Fibroblast of villous mesenchyme (primary cell): ENCODE results near the gene ASTN2. TPM values are rescaled to one million over a fixed set of nuclear protein-coding genes. Genes with fewer than 3 reads are reported as not detected.

ENCODE experiments used
- DNase-seq: peaks from one replicate; pipeline ENCODE4 v3.0.0-alpha.2; 2010; ENCODE audit warnings: low read depth
- H3K4me3 ChIP-seq: 2 replicates; pipeline ENCODE4 v1.5.1; 2011; ENCODE audit warnings: low read depth, mild to moderate bottlenecking, low read length
- CTCF ChIP-seq: IDR thresholded peaks from 2 replicates; pipeline ENCODE4 v1.5.1; 2012; ENCODE audit warnings: low read depth, mild to moderate bottlenecking, low read length; ENCODE audit not compliant: insufficient read depth
- total RNA-seq: library from RNA; depleted of rRNA; stranded (reverse); fragments of >200 nt; gene quantifications from 2 replicates; pipeline ENCODE4 v1.2.3, GENCODE V29; 2012

The ASTN2 gene
- total RNA-seq, 1 donor: 5.6 TPM

- TF ChIP-seq CTCF: no peak
Observed at GRCh38 chr9:116574027-116574679, 840.7 kb downstream of the ASTN2 start.

GRCh38 chr9:116572095-116572748, 842.6 kb downstream of the ASTN2 start:
- DNase-seq: peak; percentile 91
- TF ChIP-seq CTCF: peak; percentile 96
- no peak overlapping the region for H3K4me3 ChIP-seq

More at GRCh38 chr9:116574027-116574679, 840.7 kb downstream of the ASTN2 start:
- H3K4me3 ChIP-seq: no peak overlapping the region
- peak; percentile 27 for DNase-seq

DNA sequence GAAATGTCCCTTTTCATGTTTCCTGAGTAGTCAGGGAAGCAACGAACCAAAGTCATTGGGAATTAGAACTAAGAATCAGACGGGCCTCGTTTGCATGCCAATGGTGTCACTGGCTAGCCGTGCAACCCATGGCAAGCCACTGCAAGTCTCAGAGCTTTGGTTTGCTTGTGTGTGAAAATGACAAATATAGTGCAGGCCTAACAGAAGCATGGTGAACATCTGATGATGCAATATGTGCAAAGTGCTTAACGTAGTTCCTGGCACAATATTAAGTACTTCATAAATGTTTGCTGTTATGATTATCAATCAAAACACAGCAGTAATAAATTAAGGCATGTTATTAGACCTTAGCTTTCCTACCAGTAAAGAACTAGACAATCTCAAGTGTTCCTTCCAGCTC, 845.7 kb downstream of the ASTN2 start:
- no peak for DNase-seq
- no peak for TF ChIP-seq CTCF

GRCh38 chr9:116566677-116567488, 848.0 kb downstream of the ASTN2 start:
- H3K4me3 ChIP-seq: no peak overlapping the region
- no peak for DNase-seq
- TF ChIP-seq CTCF: no peak

More for the DNA sequence above, 845.7 kb downstream of the ASTN2 start:
- H3K4me3 ChIP-seq: no peak overlapping the region

- TF ChIP-seq CTCF: no peak
- no peak overlapping the region for H3K4me3 ChIP-seq
- no peak for DNase-seq
Observed at GRCh38 chr9:116565986-116566385, 848.9 kb downstream of the ASTN2 start.

GRCh38 chr9:116564266-116564793, 850.5 kb downstream of the ASTN2 start:
- TF ChIP-seq CTCF: no peak
- no peak overlapping the region for H3K4me3 ChIP-seq
- no peak for DNase-seq
